M059J (cell line): ENCODE results near the gene TMEM200A. TPM values are rescaled to one million over a fixed set of nuclear protein-coding genes. Genes with fewer than 3 reads are reported as not detected.

Experiments used
- DNase-seq: peaks from one replicate; pipeline ENCODE4 v3.0.0-alpha.2; 2012; ENCODE audit warnings: low read depth
- total RNA-seq: library from RNA; depleted of rRNA; stranded (reverse); fragments of >200 nt; shearing (Covaris generic); gene quantifications from 2 replicates; pipeline ENCODE4 v1.2.3, GENCODE V29; 2014

Gene TMEM200A
- total RNA-seq, 1 experiment from 2014 or later = 38.3 TPM

- peak; percentile 19 for DNase-seq
Measured at GRCh38 chr6:130425537-130425936, 59.7 kb downstream of the TMEM200A start.

DNA sequence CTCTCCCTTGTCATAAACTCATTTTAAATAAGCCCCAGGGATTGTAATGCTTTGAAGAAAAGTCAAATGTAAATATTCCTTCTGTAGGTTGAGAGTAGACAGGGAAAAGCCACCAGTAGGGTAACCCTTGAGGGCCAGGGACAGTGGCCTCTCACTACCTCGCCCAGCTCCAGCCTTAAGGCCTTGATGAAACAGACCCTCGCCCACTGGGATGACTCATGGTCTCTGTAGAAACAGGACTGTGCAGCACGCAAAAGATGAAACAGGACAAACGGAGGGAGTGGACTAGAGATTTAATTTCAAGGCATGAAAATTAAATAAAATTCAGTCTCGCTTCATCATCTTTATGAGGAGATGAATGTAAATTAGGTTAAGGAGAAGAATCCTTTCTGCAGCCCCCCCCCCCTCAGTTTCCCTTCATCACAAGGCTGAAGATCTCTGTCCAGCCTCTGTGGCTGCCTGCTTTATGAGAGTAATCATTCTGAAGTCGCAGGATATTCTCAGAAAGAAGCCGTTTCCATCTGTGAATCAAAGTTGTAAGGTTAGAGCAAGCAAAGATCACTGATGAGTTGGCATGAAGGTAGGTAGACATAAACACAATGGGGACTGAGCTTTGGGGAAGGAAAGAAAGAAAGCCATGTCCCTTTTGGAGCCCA is 60.4 kb downstream of the TMEM200A start:
- DNase-seq = peak; percentile 38

- DNase-seq = no peak
Measured at GRCh38 chr6:130431346-130431852, 65.6 kb downstream of the TMEM200A start.

- DNase-seq = no peak
Measured at GRCh38 chr6:130432838-130433237, 67.0 kb downstream of the TMEM200A start.

- peak; percentile 77 for DNase-seq
Measured at GRCh38 chr6:130434174-130434873, 68.5 kb downstream of the TMEM200A start.

DNA sequence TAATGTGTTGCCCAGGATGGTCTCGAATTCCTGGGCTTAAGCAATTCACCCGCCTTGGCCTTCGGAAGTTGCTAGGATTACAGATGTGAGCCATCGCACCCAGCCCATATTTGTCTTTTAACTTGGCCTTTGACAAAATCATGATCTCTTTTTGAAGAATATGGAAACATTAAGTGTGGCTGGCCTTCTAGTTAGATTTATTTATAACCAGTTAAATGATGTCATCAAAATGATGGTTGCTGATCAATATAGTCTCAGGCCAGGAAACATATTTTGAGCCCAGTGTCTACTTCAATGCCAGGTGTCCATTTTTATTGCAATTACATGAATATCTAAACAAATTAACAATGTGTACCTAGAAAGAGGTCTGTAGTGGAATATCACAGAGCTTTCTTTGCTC is 69.4 kb downstream of the TMEM200A start:
- DNase-seq = no peak

GRCh38 chr6:130437961-130438360 is 72.1 kb downstream of the TMEM200A start:
- DNase-seq = no peak

GRCh38 chr6:130447374-130447773 is 81.6 kb downstream of the TMEM200A start:
- no peak for DNase-seq

- no peak for DNase-seq
Measured at GRCh38 chr6:130452336-130452735, 86.5 kb downstream of the TMEM200A start.

GRCh38 chr6:130453230-130453629 is 87.4 kb downstream of the TMEM200A start:
- DNase-seq = peak; percentile 99

- peak; percentile 54 for DNase-seq
Measured at GRCh38 chr6:130457605-130458004, 91.8 kb downstream of the TMEM200A start.

GRCh38 chr6:130459316-130459715 is 93.5 kb downstream of the TMEM200A start:
- no peak for DNase-seq

DNA sequence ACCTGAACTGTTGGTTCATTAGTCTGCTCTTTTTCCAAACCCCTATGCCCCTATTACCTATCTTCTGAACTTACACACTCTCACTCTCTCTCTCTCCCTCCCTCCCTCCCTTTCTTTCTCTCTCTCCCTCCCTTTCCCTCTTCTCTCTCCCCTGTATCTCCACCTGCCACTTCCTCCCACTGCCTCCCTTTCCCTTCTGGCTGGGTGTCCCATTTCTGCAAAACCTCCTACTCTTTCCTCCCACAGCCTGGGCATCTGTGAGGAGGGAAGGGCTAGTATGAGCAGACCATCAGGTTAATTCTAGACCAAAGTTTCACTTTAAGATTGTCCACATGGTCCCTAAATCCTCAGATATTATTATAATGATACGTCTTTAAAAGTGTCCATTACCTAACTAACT is 95.1 kb downstream of the TMEM200A start:
- DNase-seq = no peak

GRCh38 chr6:130466052-130466747 is 100.4 kb downstream of the TMEM200A start:
- no peak for DNase-seq

DNA sequence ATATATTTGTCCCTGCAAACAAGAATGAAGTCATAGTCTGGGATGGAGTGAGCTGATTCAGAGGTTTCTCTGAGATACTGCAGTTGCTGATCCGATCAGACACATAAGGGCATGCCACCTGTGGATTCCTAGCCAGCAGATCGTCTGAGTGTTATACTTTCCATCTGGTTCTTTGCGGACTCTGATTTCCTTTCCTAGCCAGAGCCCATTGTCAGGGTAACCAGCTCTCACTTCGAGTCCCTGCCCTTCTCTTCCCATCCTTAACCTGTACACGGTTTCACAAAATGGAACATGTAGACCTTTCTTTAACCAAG is 100.9 kb downstream of the TMEM200A start:
- DNase-seq = peak; percentile 24

DNA sequence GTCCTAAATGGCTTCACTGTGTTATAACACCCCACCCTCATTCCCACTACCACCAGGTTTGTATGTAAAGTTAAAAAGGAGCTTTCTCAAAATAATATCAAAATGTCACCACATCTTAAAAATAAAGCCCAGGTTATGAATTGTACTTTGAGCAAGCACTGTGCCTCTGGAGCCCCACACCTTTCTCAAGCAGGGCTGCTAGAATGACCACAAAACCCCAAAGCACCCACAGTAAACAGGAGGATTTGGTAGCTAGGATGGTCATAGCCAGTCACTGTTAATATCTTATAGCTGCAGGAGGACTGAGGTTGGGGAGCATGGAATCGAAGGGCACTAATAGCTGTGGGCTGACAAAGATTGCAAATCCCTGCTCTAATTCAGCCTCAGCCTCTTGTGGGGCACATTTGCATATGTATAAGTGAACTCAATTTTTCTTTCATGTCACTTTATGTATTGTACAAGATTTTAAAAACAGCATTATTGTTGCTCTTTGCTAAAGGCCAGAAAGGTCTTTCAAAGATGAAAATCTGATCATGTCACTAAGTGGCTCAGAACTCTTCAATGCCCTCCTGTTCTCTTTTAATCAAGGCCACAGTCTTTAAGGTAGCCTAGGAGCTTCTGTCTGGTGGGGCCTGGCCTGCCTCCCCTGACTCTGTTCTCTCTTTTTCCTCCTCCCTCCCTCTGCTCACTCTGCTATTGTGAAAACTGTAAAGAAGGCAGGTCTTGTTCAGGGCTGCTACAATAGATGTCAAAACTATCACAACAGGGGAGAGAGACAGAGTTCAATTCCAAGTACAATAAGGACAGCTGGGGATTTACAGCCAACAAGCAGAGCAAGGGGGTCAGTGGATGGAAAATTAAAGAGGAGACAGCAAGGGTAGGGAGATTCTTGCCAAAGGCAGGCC is 101.6 kb downstream of the TMEM200A start:
- peak; percentile 50 for DNase-seq

DNA sequence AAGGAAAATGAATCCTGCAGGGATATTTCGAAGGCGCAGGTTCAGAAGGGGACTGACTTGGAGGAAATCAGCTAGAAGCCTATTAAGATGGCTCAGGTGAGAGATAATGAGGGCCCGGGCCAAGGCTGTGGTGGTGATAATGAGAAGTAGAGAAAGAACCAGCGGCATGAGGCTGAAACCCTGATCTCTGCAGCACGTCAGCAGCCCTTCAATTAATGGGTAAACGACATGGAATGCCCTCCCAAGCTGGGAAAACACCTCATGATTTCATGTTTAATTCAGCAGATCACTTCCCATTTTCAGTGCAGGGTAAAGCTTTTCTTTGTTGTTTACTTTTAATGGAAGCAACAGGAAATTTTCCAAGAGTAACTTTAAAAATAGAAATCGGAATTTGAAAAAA is 104.9 kb downstream of the TMEM200A start:
- no peak for DNase-seq

GRCh38 chr6:130473886-130474285 is 108.1 kb downstream of the TMEM200A start:
- DNase-seq = peak; percentile 97

- peak; percentile 83 for DNase-seq
Measured at GRCh38 chr6:130482645-130483390, 117.0 kb downstream of the TMEM200A start.

DNA sequence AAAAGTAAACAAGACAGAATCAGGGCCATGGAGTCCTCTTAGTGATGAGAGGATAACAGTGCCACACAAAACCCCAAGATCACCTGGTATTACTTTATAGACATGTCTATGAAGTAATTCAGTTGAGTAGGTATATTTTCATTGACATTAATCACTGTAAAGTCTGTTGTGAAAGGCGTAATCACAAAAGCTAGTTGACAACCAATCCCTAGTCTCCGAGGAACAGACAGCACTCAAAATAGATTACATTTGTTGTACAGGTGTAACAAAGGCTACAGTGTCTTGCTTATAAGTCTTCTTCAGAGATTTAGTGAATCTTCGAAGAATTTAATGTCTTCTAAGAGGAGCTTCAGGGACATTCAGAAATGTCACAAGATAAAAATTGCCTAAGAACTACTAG is 120.1 kb downstream of the TMEM200A start:
- no peak for DNase-seq

GRCh38 chr6:130486417-130486816 is 120.6 kb downstream of the TMEM200A start:
- no peak for DNase-seq
